Prostate gland (tissue), 2 donors: ENCODE measurements around the gene C12orf56.

ENCODE experiments used
- POLR2A ChIP-seq: fragments of 450-650 bp; IDR thresholded peaks from one replicate; pipeline ENCODE4 v1.6.1; 2016; ENCODE audit warnings: antibody characterized with exemption, mild to moderate bottlenecking
- TF ChIP-seq, protein P1 (sequence below), 4 experiments: fragments of 200-600 bp in 2 of 4; fragments of 450-650 bp in 2 of 4; sonication (generic) in 2 of 4; IDR thresholded peaks; 1 replicate in 3 of 4; 2 replicates in 1 of 4; pipeline ENCODE4 v1.5.1; 2016 to 2019; ENCODE audit warnings: antibody characterized with exemption in 4 of 4, mild to moderate bottlenecking in 2 of 4, moderate library complexity in 2 of 4

GRCh38 chr12:64278421-64278820 lies 112.1 kb downstream of the C12orf56 start:
- TF ChIP-seq POLR2A, result no peak
- TF ChIP-seq, protein P1, sequence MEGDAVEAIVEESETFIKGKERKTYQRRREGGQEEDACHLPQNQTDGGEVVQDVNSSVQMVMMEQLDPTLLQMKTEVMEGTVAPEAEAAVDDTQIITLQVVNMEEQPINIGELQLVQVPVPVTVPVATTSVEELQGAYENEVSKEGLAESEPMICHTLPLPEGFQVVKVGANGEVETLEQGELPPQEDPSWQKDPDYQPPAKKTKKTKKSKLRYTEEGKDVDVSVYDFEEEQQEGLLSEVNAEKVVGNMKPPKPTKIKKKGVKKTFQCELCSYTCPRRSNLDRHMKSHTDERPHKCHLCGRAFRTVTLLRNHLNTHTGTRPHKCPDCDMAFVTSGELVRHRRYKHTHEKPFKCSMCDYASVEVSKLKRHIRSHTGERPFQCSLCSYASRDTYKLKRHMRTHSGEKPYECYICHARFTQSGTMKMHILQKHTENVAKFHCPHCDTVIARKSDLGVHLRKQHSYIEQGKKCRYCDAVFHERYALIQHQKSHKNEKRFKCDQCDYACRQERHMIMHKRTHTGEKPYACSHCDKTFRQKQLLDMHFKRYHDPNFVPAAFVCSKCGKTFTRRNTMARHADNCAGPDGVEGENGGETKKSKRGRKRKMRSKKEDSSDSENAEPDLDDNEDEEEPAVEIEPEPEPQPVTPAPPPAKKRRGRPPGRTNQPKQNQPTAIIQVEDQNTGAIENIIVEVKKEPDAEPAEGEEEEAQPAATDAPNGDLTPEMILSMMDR (IDR thresholded peaks at IDR 0.05), result no peak
